HG02840 (cell line): ENCODE results near the gene RNF39.
A peak's percentile ranks its signal among the peaks of the same experiment; 100 is the strongest.
"Not testable (repeated sequence)": the region's sequence is repeated elsewhere in the genome, so short reads cannot be mapped to it uniquely, and the experiment has no call there.

Experiments used
- ATAC-seq: cut with Tn5 transposase; IDR thresholded peaks from one replicate; pipeline ENCODE4 v1.9.1; 2021; ENCODE audit warnings: mild to moderate bottlenecking, moderate library complexity, moderate number of reproducible peaks; ENCODE audit not compliant: unreplicated experiment, low FRiP score

Gene RNF39

DNA sequence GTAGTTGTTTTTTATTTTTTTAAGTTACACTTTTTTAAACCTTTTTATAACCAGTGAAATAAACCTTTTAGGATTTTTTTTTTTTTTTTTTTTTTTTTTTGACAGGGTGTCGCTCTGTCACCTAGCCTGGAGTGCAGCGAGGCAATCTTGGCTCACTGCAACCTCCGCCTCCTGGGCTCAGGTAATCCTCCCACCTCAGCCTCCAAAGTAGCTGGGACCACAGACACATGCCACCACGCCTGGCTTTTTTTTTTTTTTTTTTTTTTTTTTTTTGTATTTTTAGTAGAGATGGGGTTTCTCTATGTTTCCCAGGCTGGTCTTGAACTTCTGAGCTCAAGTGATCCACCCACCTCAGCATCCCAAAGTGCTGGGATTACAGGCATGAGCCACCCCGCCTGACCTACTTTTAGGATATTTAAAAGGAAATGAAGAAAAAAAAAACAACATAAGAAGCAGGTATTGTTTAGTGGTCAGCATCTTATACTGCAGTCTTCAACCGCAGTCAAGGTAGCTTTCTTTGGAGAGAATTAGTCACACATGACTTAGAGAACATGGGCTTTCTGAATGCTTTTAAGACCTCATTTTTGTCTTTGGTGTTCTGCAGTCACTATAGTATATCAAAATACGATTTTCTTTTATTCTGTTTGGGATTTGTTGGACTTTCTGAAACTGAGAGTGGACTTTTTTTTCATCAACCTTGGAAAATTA is 12.9 kb downstream of the RNF39 start:
- no peak for ATAC-seq

DNA sequence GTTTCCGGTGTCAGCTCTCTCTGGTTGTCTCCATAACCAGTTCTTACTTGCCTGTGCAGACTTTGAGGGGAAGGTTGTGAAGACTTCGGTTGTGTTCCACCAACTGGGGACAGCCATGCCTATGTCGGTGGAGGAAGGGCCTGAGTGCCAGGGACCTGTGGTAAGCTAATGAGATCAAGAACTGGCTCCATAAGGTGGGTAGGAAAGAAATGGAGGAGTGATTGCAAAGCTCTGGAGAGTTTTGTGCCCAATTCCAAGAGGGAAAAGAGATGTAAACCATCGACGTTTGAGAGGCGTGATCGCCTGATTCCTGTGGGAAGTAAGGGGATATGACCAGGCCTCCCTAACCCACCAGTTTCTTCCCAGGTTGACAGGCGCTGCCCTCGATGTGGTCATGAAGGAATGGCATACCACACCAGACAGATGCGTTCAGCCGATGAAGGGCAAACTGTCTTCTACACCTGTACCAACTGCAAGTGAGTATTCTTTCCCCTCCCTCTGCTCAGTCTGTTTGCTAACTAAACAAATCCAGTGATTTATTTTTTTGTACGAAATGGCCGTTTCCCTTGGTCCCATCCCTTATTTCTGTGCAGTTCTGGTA is 13.6 kb downstream of the RNF39 start:
- ATAC-seq = no peak

DNA sequence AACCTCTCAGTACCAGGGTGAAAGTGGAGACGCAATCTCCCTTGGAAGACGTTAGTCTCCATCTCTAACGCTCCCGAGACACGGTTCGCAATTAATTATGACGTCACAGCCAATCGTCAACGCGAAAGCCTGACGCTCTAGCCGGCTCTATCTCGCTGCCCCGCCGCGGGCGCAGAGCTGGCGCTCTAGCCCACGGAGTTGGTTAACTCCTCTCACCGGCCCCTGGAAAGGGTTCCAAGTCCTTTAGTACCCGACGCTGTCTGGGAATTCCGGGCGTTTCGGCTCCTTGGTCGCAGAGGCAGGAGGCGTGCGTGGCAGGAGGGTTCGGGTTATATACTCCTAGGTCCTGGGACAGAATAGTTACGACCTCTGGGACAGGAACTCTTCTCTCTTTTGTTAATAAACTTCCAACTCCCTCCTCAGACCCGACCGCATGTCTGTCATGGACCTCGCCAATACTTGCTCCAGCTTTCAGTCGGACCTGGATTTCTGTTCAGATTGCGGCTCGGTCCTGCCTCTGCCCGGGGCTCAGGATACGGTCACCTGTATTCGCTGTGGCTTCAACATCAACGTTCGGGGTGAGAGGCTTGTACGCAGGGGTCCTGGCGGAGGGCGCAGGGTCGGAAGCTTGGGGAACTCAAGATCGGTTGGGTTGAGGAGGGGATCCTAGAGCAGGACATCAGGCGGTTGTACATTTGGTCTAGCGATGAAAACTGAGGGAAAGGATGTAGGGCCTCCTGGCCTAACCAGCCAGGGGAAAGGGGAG is 14.3 kb downstream of the RNF39 start, which contains the start of gene POLR1H:
Gene POLR1H (plus strand): TSS at position 174 of the 766 bp plus-strand sequence. CDS start 260 bp downstream, at position 434.
- ATAC-seq = peak; percentile 82

- peak; percentile 21 for ATAC-seq
These were observed 14.9 kb downstream of the RNF39 start for GRCh38 chr6:30060606-30061091.

- no peak for ATAC-seq
These were observed 20.1 kb downstream of the RNF39 start for GRCh38 chr6:30055513-30055912.

DNA sequence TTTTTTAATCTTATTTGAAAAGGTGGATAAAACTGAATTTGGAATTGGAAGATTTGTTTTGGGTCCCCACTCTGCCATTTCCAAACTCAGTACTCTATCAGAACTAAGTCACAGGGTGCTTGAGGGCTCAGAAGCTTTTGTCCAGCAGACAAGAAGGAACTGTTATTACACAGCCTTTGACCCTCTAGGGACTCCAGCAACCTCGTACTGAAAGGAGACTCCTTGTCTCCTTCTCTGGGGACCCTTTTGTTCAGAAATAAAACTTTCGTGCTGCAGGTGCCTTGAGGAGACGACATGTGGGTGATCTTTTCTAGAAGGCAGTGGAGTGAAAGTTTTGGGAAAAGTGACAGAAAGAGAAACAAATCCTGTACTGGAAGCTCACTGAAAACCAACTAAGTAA is 21.9 kb downstream of the RNF39 start:
- no peak for ATAC-seq

DNA sequence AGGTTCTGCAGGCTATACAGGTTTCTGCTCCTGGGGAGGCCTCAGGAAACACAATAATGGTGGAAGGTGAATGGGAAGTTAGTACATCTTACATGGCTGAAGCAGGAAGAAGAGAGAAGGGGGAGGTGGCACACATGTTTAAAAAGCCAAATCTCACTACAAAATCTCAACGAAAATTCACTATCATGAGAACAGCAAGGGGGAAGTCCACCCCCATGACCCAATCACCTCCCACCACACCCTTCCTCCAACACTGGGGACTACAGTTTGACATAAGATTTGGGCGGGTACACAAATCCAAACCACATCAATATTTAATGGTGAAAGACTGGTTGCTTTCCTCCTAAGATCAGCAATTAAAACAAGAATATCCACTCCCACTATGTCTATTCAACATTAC is 28.3 kb downstream of the RNF39 start:
- ATAC-seq = no peak

GRCh38 chr6:30044630-30045029 is 30.9 kb downstream of the RNF39 start:
- ATAC-seq = no peak

GRCh38 chr6:30043744-30044143 is 31.8 kb downstream of the RNF39 start:
- ATAC-seq = no peak

DNA sequence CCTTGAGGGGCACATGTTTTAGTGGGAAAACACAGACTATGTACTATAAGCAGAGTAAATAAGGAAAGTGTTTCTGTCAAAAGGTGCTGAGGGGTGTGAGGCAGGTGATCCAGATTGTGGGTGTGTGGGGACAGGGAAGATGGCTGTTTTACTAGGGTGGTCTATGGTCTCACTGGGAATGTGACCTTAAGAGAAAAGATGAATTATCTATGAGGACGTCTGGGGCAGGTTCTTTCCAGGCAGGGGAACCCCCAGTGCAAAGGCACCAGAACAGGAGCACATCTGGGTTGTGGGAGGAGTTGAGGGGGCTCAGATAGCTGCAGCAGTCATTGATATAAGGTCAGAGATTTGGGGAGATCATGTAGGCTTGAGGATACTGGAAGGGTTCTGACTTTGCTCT is 32.7 kb downstream of the RNF39 start:
- ATAC-seq = no peak

DNA sequence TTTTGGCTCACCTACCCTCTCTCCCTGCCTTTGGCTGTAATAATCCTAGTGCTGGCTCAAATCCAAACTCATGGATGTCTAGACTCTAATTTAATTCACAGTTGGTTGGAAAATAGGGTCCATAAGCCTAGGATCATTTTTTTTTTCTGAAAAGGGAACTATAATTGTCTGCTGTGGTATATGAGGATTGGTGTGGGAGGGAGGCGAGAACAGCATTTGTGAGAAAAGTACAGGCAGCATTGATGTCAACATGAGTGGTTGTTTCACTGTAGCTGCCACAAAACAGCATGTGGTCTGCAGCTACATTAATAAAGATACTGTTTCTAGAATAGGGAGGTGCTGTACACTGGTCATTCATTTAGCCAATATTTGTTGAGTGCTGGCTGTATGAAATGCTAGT is 33.1 kb downstream of the RNF39 start:
- no peak for ATAC-seq

- no peak for ATAC-seq
These were observed 33.7 kb downstream of the RNF39 start for GRCh38 chr6:30041821-30042220.

DNA sequence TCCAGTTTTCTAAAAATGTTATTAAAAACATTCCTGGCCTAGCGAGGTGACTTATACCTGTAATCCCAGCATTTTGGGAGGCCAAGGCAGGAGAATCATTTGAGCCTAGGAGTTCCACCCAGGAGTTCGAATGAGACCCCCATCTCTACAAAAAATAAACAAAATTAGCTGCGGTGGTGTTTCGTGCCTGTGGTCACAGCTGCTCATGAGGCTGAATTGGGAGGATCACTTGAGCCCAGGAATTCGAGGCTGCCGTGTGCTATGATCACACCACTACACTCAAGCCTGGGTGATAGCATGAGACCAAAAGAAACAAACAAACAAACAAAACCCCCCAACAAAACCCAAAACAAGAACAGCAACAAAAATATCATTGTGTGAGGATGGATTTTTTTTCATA is 34.3 kb downstream of the RNF39 start:
- ATAC-seq = no peak

- no peak for ATAC-seq
These were observed 38.3 kb downstream of the RNF39 start for GRCh38 chr6:30037182-30037788.

DNA sequence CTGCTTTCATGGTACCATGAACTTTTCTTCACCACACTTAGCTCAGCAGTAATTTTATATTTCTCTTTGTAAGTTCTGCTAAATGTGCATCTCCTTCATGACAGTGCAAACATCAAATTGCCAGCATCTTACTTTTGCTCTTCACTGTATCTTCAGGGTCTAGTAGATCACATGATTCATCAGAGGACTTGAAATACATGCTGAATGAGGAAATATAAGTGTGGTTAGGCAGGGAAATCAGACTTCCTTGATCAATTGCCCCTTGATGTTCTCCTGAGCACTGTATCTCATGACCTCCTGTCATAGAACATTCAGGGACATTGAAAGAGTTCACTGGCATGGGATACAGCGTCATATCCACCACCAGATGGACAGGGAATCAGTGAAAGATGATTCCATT is 39.8 kb downstream of the RNF39 start:
- no peak for ATAC-seq

- ATAC-seq = not testable (repeated sequence)
These were observed 42.1 kb downstream of the RNF39 start for GRCh38 chr6:30033440-30033839.

GRCh38 chr6:30031381-30031780 is 44.2 kb downstream of the RNF39 start:
- ATAC-seq = no peak

DNA sequence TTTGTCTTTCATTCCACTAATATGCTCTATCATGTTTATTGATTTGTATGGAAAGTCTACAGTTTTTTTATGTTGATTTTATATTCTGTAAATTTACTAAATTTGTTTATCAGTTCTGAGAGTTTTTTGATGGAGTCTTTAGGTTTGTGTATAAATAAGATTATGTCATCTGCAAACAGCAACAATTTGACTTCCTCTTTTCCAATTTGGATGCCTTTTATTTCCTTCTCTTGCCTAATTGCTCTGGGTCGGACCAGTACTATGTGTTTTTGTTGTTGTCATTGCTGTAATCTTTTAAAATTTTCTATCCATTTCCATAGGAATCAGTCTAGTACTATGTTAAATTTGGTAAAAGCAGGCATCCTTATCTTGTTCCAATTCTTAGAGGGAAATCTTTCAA is 46.0 kb downstream of the RNF39 start:
- ATAC-seq = no peak

DNA sequence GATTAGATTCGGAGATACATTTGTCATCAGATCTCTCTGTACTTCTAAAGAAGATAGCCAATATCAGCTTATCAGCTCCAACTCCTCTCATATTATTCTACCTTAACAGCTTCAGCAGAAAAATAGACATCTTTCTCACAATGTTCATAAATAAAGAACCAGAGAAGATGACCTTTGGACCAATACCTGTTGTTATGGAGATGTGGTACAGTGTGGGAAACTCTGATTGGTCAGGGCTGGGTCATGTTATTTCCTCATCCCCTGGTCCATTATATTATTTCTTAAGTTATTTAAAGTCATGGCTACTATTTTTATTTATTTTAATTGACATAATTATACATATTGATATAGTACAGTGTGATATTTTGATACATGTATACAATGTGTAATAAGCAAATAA is 50.4 kb downstream of the RNF39 start:
- no peak for ATAC-seq

DNA sequence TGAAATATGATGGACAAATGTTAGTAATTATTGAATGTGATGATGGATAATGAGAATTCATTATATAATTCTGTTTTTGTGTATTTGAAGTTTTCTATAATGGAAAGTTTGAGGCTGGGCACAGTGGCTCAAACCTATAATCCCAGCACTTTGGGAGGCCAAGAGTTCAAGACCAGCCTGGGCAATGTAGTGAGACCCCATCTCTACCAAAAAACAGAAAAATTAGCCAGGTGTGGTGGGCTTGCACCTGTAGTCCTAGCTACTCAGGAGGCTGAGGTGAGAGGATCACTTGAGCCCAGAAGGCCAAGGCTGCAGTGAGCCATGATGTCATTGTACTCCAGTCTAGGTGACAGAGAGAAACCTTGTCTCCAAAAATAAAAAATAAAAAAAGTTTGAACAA is 52.9 kb downstream of the RNF39 start:
- not testable (repeated sequence) for ATAC-seq

DNA sequence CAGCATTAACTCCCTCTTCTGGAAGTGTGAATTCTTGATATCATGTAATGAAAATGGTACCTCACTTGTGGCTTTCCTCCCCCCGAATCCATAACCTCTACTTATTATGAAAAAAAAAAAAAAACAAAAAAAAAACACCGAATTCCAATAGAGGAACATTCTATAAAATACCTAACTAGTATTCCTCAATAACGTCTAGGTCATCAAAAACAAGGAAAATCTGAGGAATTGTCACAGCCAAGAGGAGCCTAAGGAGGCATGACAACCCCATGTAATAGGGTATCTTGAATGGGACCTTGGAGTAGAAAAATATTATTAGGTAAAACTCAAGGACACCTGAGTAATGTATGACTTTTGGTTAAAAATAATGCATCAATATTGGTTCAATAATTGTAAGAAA is 53.4 kb downstream of the RNF39 start:
- ATAC-seq = no peak
